Hypothalamus (tissue), 51 donors: ENCODE measurements around the gene UFC1.
"Not testable (repeated sequence)": the region's sequence is repeated elsewhere in the genome, so short reads cannot be mapped to it uniquely, and the experiment has no call there.

Experiments
- DNase-seq, 51 donors: peaks; one replicate each; lab custom pipeline; 2025; lab: John Stamatoyannopoulos, UW

The UFC1 gene

GRCh38 chr1:161153682-161154337, at the start of gene UFC1:
TSS of gene UFC1 (plus strand) at chr1:161153978. CDS start at chr1:161153998, 20 bp downstream.
- peak in 50 of 51 donors; percentile 15 to 91 (median 66) for DNase-seq

GRCh38 chr1:161106431-161106830, 47.3 kb upstream of the UFC1 start:
- no peak for DNase-seq

- no peak for DNase-seq
Measured at GRCh38 chr1:161111117-161111516, 42.7 kb upstream of the UFC1 start.

- DNase-seq, result no peak
Measured at GRCh38 chr1:161111527-161111926, 42.3 kb upstream of the UFC1 start.

GRCh38 chr1:161113915-161114314, 39.9 kb upstream of the UFC1 start:
- DNase-seq, result no peak

GRCh38 chr1:161114556-161114955, 39.2 kb upstream of the UFC1 start:
- no peak for DNase-seq

GRCh38 chr1:161115132-161115711, 38.6 kb upstream of the UFC1 start:
- peak in 1 of 51 donors; percentile 4 for DNase-seq

- not testable (repeated sequence) for DNase-seq
Measured at GRCh38 chr1:161115961-161116360, 37.8 kb upstream of the UFC1 start.

GRCh38 chr1:161117759-161118581, 35.8 kb upstream of the UFC1 start, which contains the start of the genes NIT1 and PFDN2:
TSS of gene NIT1 (plus strand) at chr1:161118105. CDS start at chr1:161118177, 72 bp downstream.
TSS of gene PFDN2 (minus strand) at chr1:161118037. CDS start at chr1:161118026, 11 bp downstream.
- DNase-seq, result peak; percentile 12 to 89 (median 77)

GRCh38 chr1:161119092-161119903, 34.5 kb upstream of the UFC1 start:
- DNase-seq, result no peak

- no peak for DNase-seq
Measured at GRCh38 chr1:161121042-161121650, 32.6 kb upstream of the UFC1 start.

GRCh38 chr1:161121834-161122233, 31.9 kb upstream of the UFC1 start:
- DNase-seq, result peak in 1 of 51 donors; percentile 8

- no peak for DNase-seq
Measured at GRCh38 chr1:161122967-161123366, 30.8 kb upstream of the UFC1 start.

GRCh38 chr1:161127649-161128048, 26.1 kb upstream of the UFC1 start:
- no peak for DNase-seq

GRCh38 chr1:161128591-161129420, 25.0 kb upstream of the UFC1 start:
- DNase-seq, result no peak

- DNase-seq, result no peak
Measured at GRCh38 chr1:161130266-161130665, 23.5 kb upstream of the UFC1 start.

GRCh38 chr1:161131523-161132409, 22.0 kb upstream of the UFC1 start:
- DNase-seq, result peak in 5 of 51 donors; percentile 32 to 64 (median 45)
